Omental fat pad (tissue), 4 donors: ENCODE results near the gene LPIN3. TPM values are rescaled to one million over a fixed set of nuclear protein-coding genes. Genes with fewer than 3 reads are reported as not detected.

Experiments used
- ATAC-seq: fragments of 150-250 bp; one replicate; pipeline ENCODE4 v1.9.1; 2016; ENCODE audit warnings: mild to moderate bottlenecking, moderate library complexity; ENCODE audit not compliant: low FRiP score
- DNase-seq: peaks from one replicate; pipeline ENCODE4 v3.0.0-alpha.2; 2019; ENCODE audit warnings: low spot score
- total RNA-seq, 4 donors: library from RNA; depleted of rRNA; stranded (reverse); fragments of >200 nt; gene quantifications; one replicate each; pipeline ENCODE4 v1.1.0, GENCODE V29; 2016
- TF ChIP-seq, protein P1 (sequence below), 3 donors: fragments of 450-650 bp; IDR thresholded peaks; one replicate each; pipeline ENCODE4 v1.5.1; 2016 to 2017; ENCODE audit warnings: antibody characterized with exemption in 3 of 3, mild to moderate bottlenecking in 3 of 3, moderate library complexity in 2 of 3

Gene LPIN3
- total RNA-seq, 4 donors from 2014 or later = 17.2 to 51.2 (median 34.2) TPM

DNA sequence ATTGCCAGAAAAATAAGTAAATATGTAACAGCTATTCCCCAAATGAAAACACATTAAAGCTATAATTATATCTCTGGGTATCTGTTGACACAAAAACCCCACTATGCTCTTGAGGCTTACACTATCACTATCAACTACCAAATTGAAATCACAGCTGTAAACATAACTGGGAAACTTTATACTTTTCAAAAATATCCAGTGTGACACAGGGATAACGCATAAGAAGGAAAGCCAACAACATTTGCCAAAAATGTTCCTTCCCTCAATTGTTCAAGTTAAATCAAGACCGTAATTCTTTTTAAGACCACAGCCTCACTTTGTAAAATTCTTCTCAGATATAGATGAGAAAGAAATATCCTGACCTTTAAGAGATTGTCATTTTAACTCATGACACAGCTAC lies 26.2 kb upstream of the LPIN3 start:
- TF ChIP-seq, protein P1, sequence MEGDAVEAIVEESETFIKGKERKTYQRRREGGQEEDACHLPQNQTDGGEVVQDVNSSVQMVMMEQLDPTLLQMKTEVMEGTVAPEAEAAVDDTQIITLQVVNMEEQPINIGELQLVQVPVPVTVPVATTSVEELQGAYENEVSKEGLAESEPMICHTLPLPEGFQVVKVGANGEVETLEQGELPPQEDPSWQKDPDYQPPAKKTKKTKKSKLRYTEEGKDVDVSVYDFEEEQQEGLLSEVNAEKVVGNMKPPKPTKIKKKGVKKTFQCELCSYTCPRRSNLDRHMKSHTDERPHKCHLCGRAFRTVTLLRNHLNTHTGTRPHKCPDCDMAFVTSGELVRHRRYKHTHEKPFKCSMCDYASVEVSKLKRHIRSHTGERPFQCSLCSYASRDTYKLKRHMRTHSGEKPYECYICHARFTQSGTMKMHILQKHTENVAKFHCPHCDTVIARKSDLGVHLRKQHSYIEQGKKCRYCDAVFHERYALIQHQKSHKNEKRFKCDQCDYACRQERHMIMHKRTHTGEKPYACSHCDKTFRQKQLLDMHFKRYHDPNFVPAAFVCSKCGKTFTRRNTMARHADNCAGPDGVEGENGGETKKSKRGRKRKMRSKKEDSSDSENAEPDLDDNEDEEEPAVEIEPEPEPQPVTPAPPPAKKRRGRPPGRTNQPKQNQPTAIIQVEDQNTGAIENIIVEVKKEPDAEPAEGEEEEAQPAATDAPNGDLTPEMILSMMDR (IDR thresholded peaks at IDR 0.05) = no peak
- ATAC-seq = no peak
- no peak for DNase-seq

DNA sequence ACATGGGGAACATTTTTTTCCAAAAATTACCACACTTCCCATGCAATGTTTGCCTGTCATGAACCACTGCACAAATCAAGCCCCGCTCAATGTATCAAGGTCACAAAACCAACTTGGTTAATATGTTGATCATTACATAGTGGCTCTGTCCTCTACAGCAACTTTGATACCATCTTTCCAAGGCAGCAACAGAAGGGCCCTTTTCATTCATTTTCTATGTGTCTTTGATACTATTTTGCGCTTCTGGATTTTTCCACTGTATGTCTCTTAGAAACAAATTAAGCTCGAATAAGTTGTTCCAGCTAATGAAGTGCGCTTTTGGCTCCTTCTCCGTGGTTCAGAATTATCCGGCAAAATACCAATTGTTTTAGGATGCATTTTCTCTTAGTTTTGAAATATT lies 24.6 kb upstream of the LPIN3 start:
- TF ChIP-seq, protein P1 (IDR thresholded peaks at IDR 0.05) = no peak
- DNase-seq (no peak), ATAC-seq (no peak)

DNA sequence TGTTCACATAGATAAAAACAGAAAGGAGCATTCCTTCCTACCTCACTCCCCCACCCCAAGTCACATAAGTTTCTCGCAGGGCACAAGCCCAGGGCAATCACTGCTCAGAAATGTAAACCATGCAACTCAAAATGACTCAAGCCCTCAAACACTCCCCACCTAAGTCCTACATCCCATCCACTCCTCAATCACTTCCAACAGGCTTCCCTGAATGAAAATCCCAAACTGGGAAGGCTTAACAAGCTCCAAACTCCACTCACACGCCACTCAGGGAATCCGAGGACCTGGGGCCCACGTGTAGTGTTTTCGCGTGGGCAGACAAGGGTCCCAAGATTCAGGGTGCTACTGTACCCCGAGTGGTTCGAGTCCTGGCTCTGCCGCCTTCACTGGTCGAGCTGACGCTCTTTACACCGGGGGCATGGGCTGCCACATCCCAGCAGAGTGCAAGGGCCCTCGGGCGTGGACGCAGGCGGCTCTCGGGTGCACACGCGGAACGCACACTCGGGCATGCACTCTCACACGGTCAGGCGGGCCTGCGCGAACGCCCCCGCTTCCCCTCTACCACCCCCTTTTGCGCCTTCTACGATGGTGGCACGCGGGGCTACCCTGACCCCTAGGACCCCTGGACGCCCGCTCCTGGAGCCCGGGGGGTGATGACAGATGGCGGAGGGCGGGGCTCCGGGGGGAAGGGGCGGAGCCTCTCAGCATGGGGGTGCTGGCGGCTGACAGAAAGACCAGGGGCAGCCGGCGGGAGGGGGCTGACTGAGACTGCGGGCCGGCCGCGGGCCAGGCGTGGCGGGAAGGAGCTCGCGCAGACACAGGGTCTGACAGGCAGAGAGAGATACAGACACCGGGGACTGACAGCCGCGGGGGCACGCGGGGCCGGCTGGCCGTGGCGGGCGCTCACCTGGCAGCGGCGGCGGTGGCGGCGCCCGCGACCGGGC lies 23.7 kb upstream of the LPIN3 start:
- TF ChIP-seq, protein P1 (IDR thresholded peaks at IDR 0.05) = no peak

DNA sequence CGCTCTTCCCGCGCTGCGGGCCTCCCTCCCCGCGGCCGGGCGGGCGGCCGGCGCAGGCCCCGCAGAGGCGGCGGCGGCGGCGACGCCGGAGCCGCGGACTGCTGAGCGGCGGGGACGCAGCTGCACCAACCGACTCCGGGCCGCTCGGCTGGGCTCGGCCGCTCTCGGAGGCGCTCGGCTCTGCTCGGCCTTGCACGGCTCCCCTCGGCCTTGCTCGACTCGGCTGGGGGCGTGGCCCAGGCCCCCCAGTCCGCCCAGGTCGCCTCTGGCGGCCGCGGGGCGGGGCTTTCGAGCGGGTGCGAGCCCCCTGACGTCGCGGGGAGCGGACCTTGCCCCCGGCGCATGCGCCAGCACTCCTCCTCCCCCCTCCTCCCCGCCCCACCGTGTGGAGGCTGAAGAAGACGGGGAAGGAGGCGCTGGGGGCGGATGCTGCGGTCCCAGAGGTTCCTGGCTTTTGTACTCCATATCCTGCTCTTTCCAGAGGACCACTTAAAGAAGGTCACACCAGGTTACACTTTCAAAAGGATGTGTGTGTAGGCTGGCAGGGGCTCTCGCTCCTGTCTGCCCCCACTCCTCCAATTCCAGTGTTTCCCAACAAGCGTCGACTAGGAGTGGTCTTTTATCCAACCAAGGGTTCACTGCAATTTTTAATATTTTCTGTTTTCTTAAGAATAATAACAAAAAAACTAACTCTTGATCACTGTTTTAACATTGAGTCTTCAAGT lies 22.9 kb upstream of the LPIN3 start, which contains the start of gene ZHX3:
ZHX3 (minus strand) TSS at position 186 of the 725 bp plus-strand sequence. CDS start 112,815 bp downstream, outside the sequence.
- ATAC-seq = peak; percentile 98
- DNase-seq = peak; percentile 71
- TF ChIP-seq, protein P1 (IDR thresholded peaks at IDR 0.05) = no peak

More for the DNA sequence above, 23.7 kb upstream of the LPIN3 start:
- DNase-seq (peak; percentile 76), ATAC-seq (peak; percentile 85)

DNA sequence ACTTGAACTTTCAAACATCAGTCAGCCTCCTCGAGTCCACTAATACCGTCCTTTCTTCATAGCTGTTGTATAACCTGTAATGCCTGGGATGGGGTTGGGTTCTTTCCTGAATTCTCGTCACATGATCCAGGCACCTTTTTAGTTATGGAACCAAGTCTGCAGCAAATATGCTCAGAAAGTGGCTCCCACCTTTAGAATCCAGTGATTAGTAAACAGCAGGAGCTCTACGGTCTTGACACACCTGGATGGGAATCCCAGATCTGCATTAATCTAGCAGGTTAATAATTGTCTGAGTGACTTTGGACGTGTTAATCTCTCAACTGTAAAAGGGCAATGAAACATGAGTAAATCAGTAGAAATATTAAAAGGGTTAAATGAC lies 22.4 kb upstream of the LPIN3 start:
- TF ChIP-seq, protein P1 (IDR thresholded peaks at IDR 0.05) = no peak
- DNase-seq (no peak), ATAC-seq (no peak)

DNA sequence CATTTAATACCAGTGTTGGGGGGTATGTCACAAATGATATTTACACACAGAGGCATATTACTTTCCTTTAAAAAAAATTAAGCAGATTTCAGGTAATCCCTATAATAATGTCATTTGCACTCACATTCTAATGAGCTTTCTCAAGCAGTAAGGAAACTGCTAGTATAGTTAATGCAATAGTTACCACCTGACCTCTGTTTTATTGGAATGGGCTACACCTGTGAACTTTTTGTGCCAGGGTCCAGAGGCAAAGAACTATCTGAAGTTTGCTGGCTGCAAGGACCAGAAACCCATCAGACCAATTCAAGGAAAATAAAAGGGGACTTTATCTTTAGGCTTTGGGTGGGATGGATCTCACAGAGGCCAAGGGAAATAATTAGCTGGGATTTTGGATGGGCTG lies 20.2 kb upstream of the LPIN3 start:
- DNase-seq (no peak), ATAC-seq (no peak)
- TF ChIP-seq, protein P1 (IDR thresholded peaks at IDR 0.05) = no peak
